Measurements from ENCODE around the gene NME7.

DNA sequence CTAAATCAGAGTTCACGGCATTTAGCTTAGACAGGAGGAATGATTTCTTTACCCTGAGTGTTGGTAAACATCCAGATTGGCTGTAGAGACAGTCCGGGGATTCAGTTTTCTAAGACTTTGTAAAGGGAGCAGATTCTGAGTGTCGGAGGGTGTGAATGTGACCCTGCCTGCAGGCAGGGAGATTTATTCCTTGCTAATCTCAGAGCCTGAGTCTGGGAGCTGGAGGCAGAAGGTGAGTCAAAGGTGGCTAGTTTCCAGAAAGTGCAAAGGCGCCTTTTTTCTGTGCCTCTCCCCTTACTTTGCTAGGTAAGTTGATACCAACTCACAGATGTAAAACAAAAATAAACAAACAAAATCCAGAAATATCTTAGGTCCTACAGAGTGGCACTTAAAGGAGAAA is 249.4 kb downstream of the NME7 start:
- TF ChIP-seq, protein P1, sequence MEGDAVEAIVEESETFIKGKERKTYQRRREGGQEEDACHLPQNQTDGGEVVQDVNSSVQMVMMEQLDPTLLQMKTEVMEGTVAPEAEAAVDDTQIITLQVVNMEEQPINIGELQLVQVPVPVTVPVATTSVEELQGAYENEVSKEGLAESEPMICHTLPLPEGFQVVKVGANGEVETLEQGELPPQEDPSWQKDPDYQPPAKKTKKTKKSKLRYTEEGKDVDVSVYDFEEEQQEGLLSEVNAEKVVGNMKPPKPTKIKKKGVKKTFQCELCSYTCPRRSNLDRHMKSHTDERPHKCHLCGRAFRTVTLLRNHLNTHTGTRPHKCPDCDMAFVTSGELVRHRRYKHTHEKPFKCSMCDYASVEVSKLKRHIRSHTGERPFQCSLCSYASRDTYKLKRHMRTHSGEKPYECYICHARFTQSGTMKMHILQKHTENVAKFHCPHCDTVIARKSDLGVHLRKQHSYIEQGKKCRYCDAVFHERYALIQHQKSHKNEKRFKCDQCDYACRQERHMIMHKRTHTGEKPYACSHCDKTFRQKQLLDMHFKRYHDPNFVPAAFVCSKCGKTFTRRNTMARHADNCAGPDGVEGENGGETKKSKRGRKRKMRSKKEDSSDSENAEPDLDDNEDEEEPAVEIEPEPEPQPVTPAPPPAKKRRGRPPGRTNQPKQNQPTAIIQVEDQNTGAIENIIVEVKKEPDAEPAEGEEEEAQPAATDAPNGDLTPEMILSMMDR (IDR thresholded peaks at IDR 0.05 in 4 of 5, conservative IDR thresholded peaks at IDR 0.05 in 1 of 5), result no peak
- peak in 1 of 2 donors; percentile 51 for TF ChIP-seq POLR2A (IDR thresholded peaks at IDR 0.05)

All from gastrocnemius medialis (tissue), 4 donors.